SK-N-MC (cell line): ENCODE data around the gene FLT1.

ENCODE experiments used
- DNase-seq: peaks from one replicate; pipeline ENCODE4 v3.0.0-alpha.2; 2011; ENCODE audit warnings: low read depth, low spot score
- H3K27ac ChIP-seq: fragments of 200-600 bp; sonication (generic); 2 replicates; pipeline ENCODE4 v1.5.1; 2016; ENCODE audit warnings: mixed run types
- H3K36me3 ChIP-seq: fragments of 200-600 bp; sonication (generic); 2 replicates; pipeline ENCODE4 v1.6.1; 2017; ENCODE audit warnings: antibody characterized with exemption, low read length, mixed read lengths; ENCODE audit not compliant: insufficient read depth
- H3K4me3 ChIP-seq: fragments of 200-600 bp; sonication (generic); 2 replicates; pipeline ENCODE4 v1.5.1; 2016
- H3K9ac ChIP-seq: fragments of 200-600 bp; sonication (generic); 2 replicates; pipeline ENCODE4 v1.8.0; 2017; ENCODE audit warnings: mixed run types, mixed read lengths; ENCODE audit not compliant: insufficient read length
- H3K9me3 ChIP-seq: fragments of 200-600 bp; sonication (generic); 2 replicates; pipeline ENCODE4 v1.6.1; 2017; ENCODE audit warnings: low read depth, mild to moderate bottlenecking, antibody characterized with exemption, low read length, moderate library complexity, mixed read lengths
- EZH2 ChIP-seq: fragments of 200-600 bp; sonication (generic); IDR thresholded peaks from one replicate; pipeline ENCODE4 v1.6.1; 2017; ENCODE audit warnings: antibody characterized with exemption
- FOXP2 ChIP-seq: optimal IDR thresholded peaks from 2 replicates; pipeline ENCODE3; 2011; ENCODE audit warnings: mild to moderate bottlenecking, moderate library complexity; ENCODE audit not compliant: insufficient read depth; ENCODE audit errors: extremely low read length, control extremely low read depth
- POLR2AphosphoS5 ChIP-seq: IDR thresholded peaks from 2 replicates; pipeline ENCODE4 v1.6.1; 2012; ENCODE audit warnings: mild to moderate bottlenecking, low read depth, low read length, borderline replicate concordance

FLT1 gene

GRCh38 chr13:28271056-28271840 lies 223.7 kb downstream of the FLT1 start:
- TF ChIP-seq EZH2 = no peak
- TF ChIP-seq POLR2AphosphoS5 = no peak
- TF ChIP-seq FOXP2 = no peak
- Histone ChIP-seq H3K36me3 (peaks cover 33% of the 10 kb centered on the region), H3K4me3 (no peak overlapping the region), H3K9me3 (no peaks in the 10 kb centered on the region), H3K9ac (no peak overlapping the region), H3K27ac (no peak overlapping the region)
- DNase-seq = no peak

- no peak for DNase-seq
- Histone ChIP-seq H3K27ac (no peak overlapping the region), H3K9ac (no peak overlapping the region), H3K4me3 (no peak overlapping the region), H3K9me3 (no peaks in the 10 kb centered on the region), H3K36me3 (peaks cover 43% of the 10 kb centered on the region)
- no peak for TF ChIP-seq FOXP2
- TF ChIP-seq EZH2 = no peak
- no peak for TF ChIP-seq POLR2AphosphoS5
Measured at GRCh38 chr13:28268800-28269223, 226.1 kb downstream of the FLT1 start.

- no peak overlapping the region for H3K27ac ChIP-seq
- TF ChIP-seq EZH2 = no peak
- TF ChIP-seq POLR2AphosphoS5 = no peak
- TF ChIP-seq FOXP2 = no peak
- H3K36me3 ChIP-seq = peaks cover 52% of the 10 kb centered on the region
Measured at GRCh38 chr13:28267497-28267896, 227.4 kb downstream of the FLT1 start.

GRCh38 chr13:28258417-28258816 lies 236.5 kb downstream of the FLT1 start:
- TF ChIP-seq EZH2 = no peak
- TF ChIP-seq POLR2AphosphoS5 = no peak
- no peak for TF ChIP-seq FOXP2
- peaks cover 48% of the 10 kb centered on the region for H3K36me3 ChIP-seq
- no peak overlapping the region for H3K9ac ChIP-seq
- no peak overlapping the region for H3K4me3 ChIP-seq
- no peak overlapping the region for H3K27ac ChIP-seq
- H3K9me3 ChIP-seq = no peaks in the 10 kb centered on the region
- DNase-seq = no peak

More at GRCh38 chr13:28267497-28267896, 227.4 kb downstream of the FLT1 start:
- H3K4me3 ChIP-seq = no peak overlapping the region
- H3K9me3 ChIP-seq = no peaks in the 10 kb centered on the region
- H3K9ac ChIP-seq = no peak overlapping the region
- no peak for DNase-seq

GRCh38 chr13:28257305-28257704 lies 237.6 kb downstream of the FLT1 start:
- Histone ChIP-seq H3K9ac (no peak overlapping the region), H3K4me3 (no peak overlapping the region), H3K36me3 (peaks cover 39% of the 10 kb centered on the region), H3K9me3 (no peaks in the 10 kb centered on the region), H3K27ac (no peak overlapping the region)
- DNase-seq = no peak
- TF ChIP-seq FOXP2 (no peak), POLR2AphosphoS5 (no peak), EZH2 (no peak)

- H3K4me3 ChIP-seq = no peak overlapping the region
- no peak overlapping the region for H3K9ac ChIP-seq
- H3K36me3 ChIP-seq = peaks cover 21% of the 10 kb centered on the region
- no peaks in the 10 kb centered on the region for H3K9me3 ChIP-seq
- TF ChIP-seq POLR2AphosphoS5 (no peak), EZH2 (no peak), FOXP2 (no peak)
- H3K27ac ChIP-seq = no peak overlapping the region
- no peak for DNase-seq
Measured at GRCh38 chr13:28252547-28252946, 242.4 kb downstream of the FLT1 start.

- Histone ChIP-seq H3K27ac (no peak overlapping the region), H3K9ac (no peak overlapping the region), H3K9me3 (no peaks in the 10 kb centered on the region), H3K4me3 (no peak overlapping the region), H3K36me3 (peaks cover 16% of the 10 kb centered on the region)
- TF ChIP-seq EZH2 (no peak), FOXP2 (no peak), POLR2AphosphoS5 (no peak)
- DNase-seq = no peak
Measured at GRCh38 chr13:28251466-28251865, 243.5 kb downstream of the FLT1 start.

GRCh38 chr13:28250542-28250941 lies 244.4 kb downstream of the FLT1 start:
- TF ChIP-seq POLR2AphosphoS5 = no peak
- TF ChIP-seq FOXP2 = no peak
- TF ChIP-seq EZH2 = no peak
- Histone ChIP-seq H3K4me3 (no peak overlapping the region), H3K9ac (no peak overlapping the region), H3K36me3 (peaks cover 17% of the 10 kb centered on the region), H3K9me3 (no peaks in the 10 kb centered on the region), H3K27ac (no peak overlapping the region)
- no peak for DNase-seq
